ENCODE measurements around the gene OLFML1.

Gene OLFML1

GRCh38 chr11:7454854-7455253 is 30.5 kb upstream of the OLFML1 start:
- Mint-ChIP-seq H3K9me3 (no peaks in the 10 kb centered on the region), H3K27ac (no peak overlapping the region), H3K27me3 (ENCODE audit: low read depth) (peaks cover 3% of the 10 kb centered on the region), H3K4me1 (ENCODE audit: low read depth) (no peaks in the 10 kb centered on the region), H3K4me3 (no peak overlapping the region), H3K36me3 (ENCODE audit: low read depth) (no peaks in the 10 kb centered on the region)

- Mint-ChIP-seq H3K4me1 (ENCODE audit: low read depth) (no peaks in the 10 kb centered on the region), H3K4me3 (no peak overlapping the region), H3K27ac (no peak overlapping the region), H3K27me3 (ENCODE audit: low read depth) (no peaks in the 10 kb centered on the region), H3K36me3 (ENCODE audit: low read depth) (no peaks in the 10 kb centered on the region), H3K9me3 (no peaks in the 10 kb centered on the region)
Measured at GRCh38 chr11:7457211-7457610, 28.1 kb upstream of the OLFML1 start.

GRCh38 chr11:7462706-7463105 is 22.6 kb upstream of the OLFML1 start:
- Mint-ChIP-seq H3K9me3 (no peaks in the 10 kb centered on the region), H3K27ac (no peak overlapping the region), H3K36me3 (ENCODE audit: low read depth) (no peaks in the 10 kb centered on the region), H3K27me3 (ENCODE audit: low read depth) (no peaks in the 10 kb centered on the region), H3K4me3 (no peak overlapping the region), H3K4me1 (ENCODE audit: low read depth) (peaks cover under 1% of the 10 kb centered on the region)

- no peaks in the 10 kb centered on the region for H3K36me3 Mint-ChIP-seq (ENCODE audit: low read depth)
- H3K9me3 Mint-ChIP-seq: no peaks in the 10 kb centered on the region
- peaks cover 5% of the 10 kb centered on the region for H3K4me1 Mint-ChIP-seq (ENCODE audit: low read depth)
- H3K4me3 Mint-ChIP-seq: no peak overlapping the region
- H3K27ac Mint-ChIP-seq: no peak overlapping the region
- H3K27me3 Mint-ChIP-seq (ENCODE audit: low read depth): no peaks in the 10 kb centered on the region
Measured at GRCh38 chr11:7467652-7468051, 17.7 kb upstream of the OLFML1 start.

- no peaks in the 10 kb centered on the region for H3K9me3 Mint-ChIP-seq
- H3K36me3 Mint-ChIP-seq (ENCODE audit: low read depth): no peaks in the 10 kb centered on the region
- H3K4me1 Mint-ChIP-seq (ENCODE audit: low read depth): peaks cover 10% of the 10 kb centered on the region
- H3K4me3 Mint-ChIP-seq: no peak overlapping the region
- no peak overlapping the region for H3K27ac Mint-ChIP-seq
- H3K27me3 Mint-ChIP-seq (ENCODE audit: low read depth): no peaks in the 10 kb centered on the region
Measured at GRCh38 chr11:7469351-7469865, 15.9 kb upstream of the OLFML1 start.

- Mint-ChIP-seq H3K9me3 (no peaks in the 10 kb centered on the region), H3K4me3 (no peak overlapping the region), H3K4me1 (ENCODE audit: low read depth) (peaks cover 10% of the 10 kb centered on the region), H3K27ac (no peak overlapping the region), H3K27me3 (ENCODE audit: low read depth) (no peaks in the 10 kb centered on the region), H3K36me3 (ENCODE audit: low read depth) (no peaks in the 10 kb centered on the region)
Measured at GRCh38 chr11:7471071-7471470, 14.2 kb upstream of the OLFML1 start.

GRCh38 chr11:7473717-7474116 is 11.6 kb upstream of the OLFML1 start:
- Mint-ChIP-seq H3K27ac (no peak overlapping the region), H3K36me3 (ENCODE audit: low read depth) (no peaks in the 10 kb centered on the region), H3K4me3 (no peak overlapping the region), H3K4me1 (ENCODE audit: low read depth) (peaks cover 5% of the 10 kb centered on the region), H3K9me3 (no peaks in the 10 kb centered on the region), H3K27me3 (ENCODE audit: low read depth) (no peaks in the 10 kb centered on the region)

GRCh38 chr11:7480113-7480512 is 5.2 kb upstream of the OLFML1 start:
- no peaks in the 10 kb centered on the region for H3K36me3 Mint-ChIP-seq (ENCODE audit: low read depth)
- H3K27ac Mint-ChIP-seq: no peak overlapping the region
- no peaks in the 10 kb centered on the region for H3K4me1 Mint-ChIP-seq (ENCODE audit: low read depth)
- no peaks in the 10 kb centered on the region for H3K27me3 Mint-ChIP-seq (ENCODE audit: low read depth)
- no peak overlapping the region for H3K4me3 Mint-ChIP-seq
- no peaks in the 10 kb centered on the region for H3K9me3 Mint-ChIP-seq

GRCh38 chr11:7484131-7484530 is 1.2 kb upstream of the OLFML1 start:
- H3K9me3 Mint-ChIP-seq: no peaks in the 10 kb centered on the region
- no peaks in the 10 kb centered on the region for H3K36me3 Mint-ChIP-seq (ENCODE audit: low read depth)
- no peak overlapping the region for H3K27ac Mint-ChIP-seq
- H3K4me3 Mint-ChIP-seq: no peak overlapping the region
- no peaks in the 10 kb centered on the region for H3K27me3 Mint-ChIP-seq (ENCODE audit: low read depth)
- H3K4me1 Mint-ChIP-seq (ENCODE audit: low read depth): no peaks in the 10 kb centered on the region

- Mint-ChIP-seq H3K4me1 (ENCODE audit: low read depth) (no peaks in the 10 kb centered on the region), H3K4me3 (no peak overlapping the region), H3K27me3 (ENCODE audit: low read depth) (no peaks in the 10 kb centered on the region), H3K36me3 (ENCODE audit: low read depth) (no peaks in the 10 kb centered on the region), H3K27ac (no peak overlapping the region), H3K9me3 (no peaks in the 10 kb centered on the region)
Measured at GRCh38 chr11:7484645-7485044, 661 bp upstream of the OLFML1 start.

- Mint-ChIP-seq H3K27ac (no peak overlapping the region), H3K36me3 (ENCODE audit: low read depth) (no peaks in the 10 kb centered on the region), H3K4me1 (ENCODE audit: low read depth) (no peaks in the 10 kb centered on the region), H3K27me3 (ENCODE audit: low read depth) (peaks cover 4% of the 10 kb centered on the region), H3K4me3 (no peak overlapping the region), H3K9me3 (no peaks in the 10 kb centered on the region)
Measured at GRCh38 chr11:7486098-7486780, 933 bp downstream of the OLFML1 start.

GRCh38 chr11:7486781-7487140 is 1.5 kb downstream of the OLFML1 start:
- H3K27me3 Mint-ChIP-seq (ENCODE audit: low read depth): peaks cover 4% of the 10 kb centered on the region
- no peaks in the 10 kb centered on the region for H3K9me3 Mint-ChIP-seq
- H3K4me1 Mint-ChIP-seq (ENCODE audit: low read depth): no peaks in the 10 kb centered on the region
- no peak overlapping the region for H3K4me3 Mint-ChIP-seq
- H3K27ac Mint-ChIP-seq: no peak overlapping the region
- H3K36me3 Mint-ChIP-seq (ENCODE audit: low read depth): no peaks in the 10 kb centered on the region

- H3K27me3 Mint-ChIP-seq (ENCODE audit: low read depth): peaks cover 4% of the 10 kb centered on the region
- H3K36me3 Mint-ChIP-seq (ENCODE audit: low read depth): no peaks in the 10 kb centered on the region
- no peak overlapping the region for H3K27ac Mint-ChIP-seq
- no peaks in the 10 kb centered on the region for H3K9me3 Mint-ChIP-seq
- H3K4me1 Mint-ChIP-seq (ENCODE audit: low read depth): no peaks in the 10 kb centered on the region
- no peak overlapping the region for H3K4me3 Mint-ChIP-seq
Measured at GRCh38 chr11:7487360-7487759, 2.1 kb downstream of the OLFML1 start.

GRCh38 chr11:7488681-7489080 is 3.4 kb downstream of the OLFML1 start:
- Mint-ChIP-seq H3K27me3 (ENCODE audit: low read depth) (peaks cover 4% of the 10 kb centered on the region), H3K4me3 (no peak overlapping the region), H3K27ac (no peak overlapping the region), H3K36me3 (ENCODE audit: low read depth) (no peaks in the 10 kb centered on the region), H3K4me1 (ENCODE audit: low read depth) (no peaks in the 10 kb centered on the region), H3K9me3 (no peaks in the 10 kb centered on the region)

- peaks cover 4% of the 10 kb centered on the region for H3K27me3 Mint-ChIP-seq (ENCODE audit: low read depth)
- no peaks in the 10 kb centered on the region for H3K9me3 Mint-ChIP-seq
- no peak overlapping the region for H3K4me3 Mint-ChIP-seq
- H3K36me3 Mint-ChIP-seq (ENCODE audit: low read depth): no peaks in the 10 kb centered on the region
- H3K27ac Mint-ChIP-seq: no peak overlapping the region
- H3K4me1 Mint-ChIP-seq (ENCODE audit: low read depth): no peaks in the 10 kb centered on the region
Measured at GRCh38 chr11:7489376-7489775, 4.1 kb downstream of the OLFML1 start.

- Mint-ChIP-seq H3K27ac (no peak overlapping the region), H3K4me3 (no peak overlapping the region), H3K4me1 (ENCODE audit: low read depth) (no peaks in the 10 kb centered on the region), H3K36me3 (ENCODE audit: low read depth) (no peaks in the 10 kb centered on the region), H3K9me3 (no peaks in the 10 kb centered on the region), H3K27me3 (ENCODE audit: low read depth) (peaks cover 4% of the 10 kb centered on the region)
Measured at GRCh38 chr11:7490054-7490453, 4.7 kb downstream of the OLFML1 start.

Data from T-helper 1 cell treated with Interleukin-12 subunit alpha and Interleukin-12 subunit beta and Interleukin-4 antibody, amounts not matched to agents 30 μg/mL and 1 μg/mL, for 36 hours (primary cell).